Liver (tissue), 3 donors: ENCODE results near the gene MRPL37.

Experiments used
- SP1 ChIP-seq: IDR thresholded peaks from 2 replicates; pipeline ENCODE4 v1.6.1; 2018; ENCODE audit warnings: antibody characterized with exemption, mild to moderate bottlenecking
- ZBTB33 ChIP-seq: IDR thresholded peaks from 2 replicates; pipeline ENCODE4 v1.6.1; 2016; ENCODE audit warnings: antibody characterized with exemption
- TF ChIP-seq, protein P1 (sequence below): IDR thresholded peaks from 2 replicates; pipeline ENCODE4 v1.6.1; 2016; ENCODE audit warnings: antibody characterized with exemption, mild to moderate bottlenecking
- TF ChIP-seq, protein P2 (sequence below): fragments of 150-350 bp; IDR thresholded peaks from 2 replicates; pipeline ENCODE4 v1.5.1; 2017; ENCODE audit warnings: improper control_type of control experiment, low read depth, low read length; ENCODE audit not compliant: missing input control
- donor health status: healthy.
- donor health status: healthy.

GRCh38 chr1:54207287-54207686, 7.3 kb downstream of the MRPL37 start:
- TF ChIP-seq, protein P1, sequence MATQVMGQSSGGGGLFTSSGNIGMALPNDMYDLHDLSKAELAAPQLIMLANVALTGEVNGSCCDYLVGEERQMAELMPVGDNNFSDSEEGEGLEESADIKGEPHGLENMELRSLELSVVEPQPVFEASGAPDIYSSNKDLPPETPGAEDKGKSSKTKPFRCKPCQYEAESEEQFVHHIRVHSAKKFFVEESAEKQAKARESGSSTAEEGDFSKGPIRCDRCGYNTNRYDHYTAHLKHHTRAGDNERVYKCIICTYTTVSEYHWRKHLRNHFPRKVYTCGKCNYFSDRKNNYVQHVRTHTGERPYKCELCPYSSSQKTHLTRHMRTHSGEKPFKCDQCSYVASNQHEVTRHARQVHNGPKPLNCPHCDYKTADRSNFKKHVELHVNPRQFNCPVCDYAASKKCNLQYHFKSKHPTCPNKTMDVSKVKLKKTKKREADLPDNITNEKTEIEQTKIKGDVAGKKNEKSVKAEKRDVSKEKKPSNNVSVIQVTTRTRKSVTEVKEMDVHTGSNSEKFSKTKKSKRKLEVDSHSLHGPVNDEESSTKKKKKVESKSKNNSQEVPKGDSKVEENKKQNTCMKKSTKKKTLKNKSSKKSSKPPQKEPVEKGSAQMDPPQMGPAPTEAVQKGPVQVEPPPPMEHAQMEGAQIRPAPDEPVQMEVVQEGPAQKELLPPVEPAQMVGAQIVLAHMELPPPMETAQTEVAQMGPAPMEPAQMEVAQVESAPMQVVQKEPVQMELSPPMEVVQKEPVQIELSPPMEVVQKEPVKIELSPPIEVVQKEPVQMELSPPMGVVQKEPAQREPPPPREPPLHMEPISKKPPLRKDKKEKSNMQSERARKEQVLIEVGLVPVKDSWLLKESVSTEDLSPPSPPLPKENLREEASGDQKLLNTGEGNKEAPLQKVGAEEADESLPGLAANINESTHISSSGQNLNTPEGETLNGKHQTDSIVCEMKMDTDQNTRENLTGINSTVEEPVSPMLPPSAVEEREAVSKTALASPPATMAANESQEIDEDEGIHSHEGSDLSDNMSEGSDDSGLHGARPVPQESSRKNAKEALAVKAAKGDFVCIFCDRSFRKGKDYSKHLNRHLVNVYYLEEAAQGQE: no peak
- TF ChIP-seq SP1: no peak
- TF ChIP-seq, protein P2, sequence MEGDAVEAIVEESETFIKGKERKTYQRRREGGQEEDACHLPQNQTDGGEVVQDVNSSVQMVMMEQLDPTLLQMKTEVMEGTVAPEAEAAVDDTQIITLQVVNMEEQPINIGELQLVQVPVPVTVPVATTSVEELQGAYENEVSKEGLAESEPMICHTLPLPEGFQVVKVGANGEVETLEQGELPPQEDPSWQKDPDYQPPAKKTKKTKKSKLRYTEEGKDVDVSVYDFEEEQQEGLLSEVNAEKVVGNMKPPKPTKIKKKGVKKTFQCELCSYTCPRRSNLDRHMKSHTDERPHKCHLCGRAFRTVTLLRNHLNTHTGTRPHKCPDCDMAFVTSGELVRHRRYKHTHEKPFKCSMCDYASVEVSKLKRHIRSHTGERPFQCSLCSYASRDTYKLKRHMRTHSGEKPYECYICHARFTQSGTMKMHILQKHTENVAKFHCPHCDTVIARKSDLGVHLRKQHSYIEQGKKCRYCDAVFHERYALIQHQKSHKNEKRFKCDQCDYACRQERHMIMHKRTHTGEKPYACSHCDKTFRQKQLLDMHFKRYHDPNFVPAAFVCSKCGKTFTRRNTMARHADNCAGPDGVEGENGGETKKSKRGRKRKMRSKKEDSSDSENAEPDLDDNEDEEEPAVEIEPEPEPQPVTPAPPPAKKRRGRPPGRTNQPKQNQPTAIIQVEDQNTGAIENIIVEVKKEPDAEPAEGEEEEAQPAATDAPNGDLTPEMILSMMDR: no peak
- TF ChIP-seq ZBTB33: no peak
